ENCODE results near the gene KRT37.

Gene KRT37

DNA sequence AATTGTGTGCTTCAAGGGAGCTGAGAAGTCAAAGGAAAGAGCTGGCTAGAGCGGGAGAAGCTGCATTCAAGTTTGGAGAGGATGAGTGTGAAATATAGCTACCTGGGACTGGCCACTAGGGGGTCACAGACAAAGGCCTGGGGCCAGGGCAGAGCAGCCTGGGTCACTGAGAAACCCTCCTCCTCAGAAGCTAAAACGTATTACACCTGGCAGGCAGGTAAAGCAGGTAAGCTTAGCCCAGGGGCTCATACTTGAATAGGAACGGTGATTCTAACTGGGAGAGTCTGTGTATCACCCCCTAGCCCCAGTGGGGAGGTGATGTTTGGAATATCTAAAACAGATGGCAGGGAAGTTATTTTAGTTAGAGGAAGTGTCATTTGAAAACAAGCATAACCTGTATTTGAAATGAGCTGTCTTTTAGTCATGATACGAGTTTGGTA, 6.8 kb downstream of the KRT37 start:
- no peak overlapping the region for H3K4me3 ChIP-seq (ENCODE audit: low read depth, low read length)
- TF ChIP-seq, protein P1, sequence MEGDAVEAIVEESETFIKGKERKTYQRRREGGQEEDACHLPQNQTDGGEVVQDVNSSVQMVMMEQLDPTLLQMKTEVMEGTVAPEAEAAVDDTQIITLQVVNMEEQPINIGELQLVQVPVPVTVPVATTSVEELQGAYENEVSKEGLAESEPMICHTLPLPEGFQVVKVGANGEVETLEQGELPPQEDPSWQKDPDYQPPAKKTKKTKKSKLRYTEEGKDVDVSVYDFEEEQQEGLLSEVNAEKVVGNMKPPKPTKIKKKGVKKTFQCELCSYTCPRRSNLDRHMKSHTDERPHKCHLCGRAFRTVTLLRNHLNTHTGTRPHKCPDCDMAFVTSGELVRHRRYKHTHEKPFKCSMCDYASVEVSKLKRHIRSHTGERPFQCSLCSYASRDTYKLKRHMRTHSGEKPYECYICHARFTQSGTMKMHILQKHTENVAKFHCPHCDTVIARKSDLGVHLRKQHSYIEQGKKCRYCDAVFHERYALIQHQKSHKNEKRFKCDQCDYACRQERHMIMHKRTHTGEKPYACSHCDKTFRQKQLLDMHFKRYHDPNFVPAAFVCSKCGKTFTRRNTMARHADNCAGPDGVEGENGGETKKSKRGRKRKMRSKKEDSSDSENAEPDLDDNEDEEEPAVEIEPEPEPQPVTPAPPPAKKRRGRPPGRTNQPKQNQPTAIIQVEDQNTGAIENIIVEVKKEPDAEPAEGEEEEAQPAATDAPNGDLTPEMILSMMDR (IDR thresholded peaks at IDR 0.05; ENCODE audit: insufficient read depth, low read depth, low read length, missing control alignments): peak; percentile 54
- DNase-seq (ENCODE audit: low read depth): peak; percentile 5

DNA sequence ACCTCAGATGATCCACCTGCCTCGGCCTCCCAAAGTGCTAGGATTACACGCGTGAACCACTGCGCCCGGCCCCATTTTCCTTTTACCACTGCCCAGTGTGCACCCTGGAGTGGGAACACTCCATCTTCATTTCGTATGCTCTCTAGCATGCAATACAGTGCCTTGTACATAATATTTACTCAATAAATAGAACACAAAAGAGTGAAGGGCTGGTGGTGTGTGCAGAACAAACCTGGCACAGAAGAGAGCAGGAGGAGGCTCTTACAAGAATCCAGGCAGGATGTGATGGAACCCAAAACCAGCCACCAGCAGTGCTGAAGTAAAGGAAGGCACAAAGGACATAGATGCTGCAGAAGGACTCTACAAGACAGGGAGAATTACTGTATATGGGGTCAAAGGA, 7.3 kb downstream of the KRT37 start:
- DNase-seq (ENCODE audit: low read depth): no peak
- TF ChIP-seq, protein P1 (IDR thresholded peaks at IDR 0.05; ENCODE audit: insufficient read depth, low read depth, low read length, missing control alignments): no peak
- no peak overlapping the region for H3K4me3 ChIP-seq (ENCODE audit: low read depth, low read length)

DNA sequence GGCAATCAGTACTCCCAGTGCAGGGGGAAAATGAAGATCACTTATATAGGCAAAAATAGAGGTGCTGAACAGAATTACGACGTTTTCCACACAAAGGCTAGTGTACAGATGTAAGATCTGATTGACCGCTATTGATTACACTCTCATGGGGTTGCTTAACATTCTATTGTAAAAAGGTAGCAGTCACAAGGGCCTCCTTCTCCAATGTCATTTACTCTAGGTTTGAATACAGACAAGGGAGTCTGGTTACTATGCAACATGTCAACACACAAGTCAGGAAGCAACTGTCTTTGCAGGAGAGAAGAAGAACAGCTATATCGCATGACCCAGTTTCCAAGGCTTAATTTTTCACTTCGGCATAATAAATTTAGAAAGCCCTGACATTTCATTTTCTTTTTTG, 7.9 kb downstream of the KRT37 start:
- DNase-seq (ENCODE audit: low read depth): no peak

DNA sequence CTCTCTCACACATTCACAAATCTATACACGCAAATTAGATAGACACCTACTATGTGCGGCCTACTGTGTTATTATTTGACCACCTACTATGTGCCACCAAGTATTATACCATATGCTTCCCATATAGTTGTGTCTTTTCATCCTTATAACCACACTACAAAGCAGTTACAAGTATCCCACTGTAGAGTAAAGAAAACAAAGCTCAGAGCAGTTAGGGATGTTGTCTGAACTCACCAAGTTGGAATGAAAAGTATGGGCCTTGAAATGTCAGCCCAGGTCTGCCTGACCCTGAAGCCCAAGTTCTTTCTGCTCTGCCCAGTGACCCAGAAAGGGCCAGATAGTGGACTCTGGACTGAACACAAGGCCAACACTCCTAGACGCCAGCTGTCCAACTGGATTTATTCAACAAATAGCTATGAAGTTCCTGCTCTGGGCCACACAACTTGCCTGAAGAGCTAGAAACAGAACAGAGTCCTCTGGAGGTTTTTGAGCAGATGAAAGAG, 8.5 kb downstream of the KRT37 start:
- H3K4me3 ChIP-seq (ENCODE audit: low read depth, low read length): no peak overlapping the region
- DNase-seq (ENCODE audit: low read depth): no peak
- TF ChIP-seq, protein P1 (IDR thresholded peaks at IDR 0.05; ENCODE audit: insufficient read depth, low read depth, low read length, missing control alignments): no peak

More for the DNA sequence above, 7.9 kb downstream of the KRT37 start:
- no peak overlapping the region for H3K4me3 ChIP-seq (ENCODE audit: low read depth, low read length)
- TF ChIP-seq, protein P1 (IDR thresholded peaks at IDR 0.05; ENCODE audit: insufficient read depth, low read depth, low read length, missing control alignments): no peak

DNA sequence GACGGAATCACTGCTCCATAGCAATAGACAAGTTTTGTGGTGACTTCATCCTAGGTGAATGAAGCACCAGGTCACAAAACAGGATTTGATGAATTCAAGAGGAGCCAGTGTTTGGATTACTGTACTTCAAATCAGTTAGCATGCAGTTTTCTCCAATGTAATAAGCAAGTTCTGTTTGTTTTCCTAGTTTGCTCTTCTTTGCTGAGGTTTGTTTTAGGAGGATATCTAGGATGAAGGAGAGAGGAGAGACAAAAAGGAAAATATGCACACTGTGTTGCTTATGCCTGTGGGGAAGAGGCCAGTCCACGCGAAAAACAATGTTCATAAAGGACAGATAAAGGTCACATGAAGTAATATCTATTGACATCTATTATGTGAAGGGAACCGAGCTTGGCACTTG, 9.0 kb downstream of the KRT37 start:
- no peak for DNase-seq (ENCODE audit: low read depth)

DNA sequence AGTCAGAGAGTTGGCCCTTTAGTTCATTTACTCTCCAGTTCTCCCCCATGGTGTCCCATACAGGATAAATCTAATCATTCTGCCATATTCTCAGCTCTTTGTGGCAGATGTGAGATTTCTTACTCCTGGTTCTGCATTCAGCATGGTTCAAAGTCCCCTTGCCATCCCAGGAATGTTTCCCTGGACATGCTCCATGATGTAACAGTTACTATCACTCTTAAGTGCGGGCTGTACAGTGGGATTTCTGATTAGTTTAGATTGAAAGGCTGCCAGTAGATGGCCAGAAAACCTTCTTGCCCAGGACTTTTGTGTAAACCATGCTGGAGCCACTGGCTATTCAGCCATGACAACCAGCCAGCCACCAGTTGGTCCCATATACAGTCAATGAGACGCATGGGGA, 10.4 kb downstream of the KRT37 start:
- TF ChIP-seq, protein P1 (IDR thresholded peaks at IDR 0.05; ENCODE audit: insufficient read depth, low read depth, low read length, missing control alignments): no peak
- no peak for DNase-seq (ENCODE audit: low read depth)
- H3K4me3 ChIP-seq (ENCODE audit: low read depth, low read length): no peak overlapping the region

More for the DNA sequence above, 9.0 kb downstream of the KRT37 start:
- TF ChIP-seq, protein P1 (IDR thresholded peaks at IDR 0.05; ENCODE audit: insufficient read depth, low read depth, low read length, missing control alignments): no peak
- no peak overlapping the region for H3K4me3 ChIP-seq (ENCODE audit: low read depth, low read length)

DNA sequence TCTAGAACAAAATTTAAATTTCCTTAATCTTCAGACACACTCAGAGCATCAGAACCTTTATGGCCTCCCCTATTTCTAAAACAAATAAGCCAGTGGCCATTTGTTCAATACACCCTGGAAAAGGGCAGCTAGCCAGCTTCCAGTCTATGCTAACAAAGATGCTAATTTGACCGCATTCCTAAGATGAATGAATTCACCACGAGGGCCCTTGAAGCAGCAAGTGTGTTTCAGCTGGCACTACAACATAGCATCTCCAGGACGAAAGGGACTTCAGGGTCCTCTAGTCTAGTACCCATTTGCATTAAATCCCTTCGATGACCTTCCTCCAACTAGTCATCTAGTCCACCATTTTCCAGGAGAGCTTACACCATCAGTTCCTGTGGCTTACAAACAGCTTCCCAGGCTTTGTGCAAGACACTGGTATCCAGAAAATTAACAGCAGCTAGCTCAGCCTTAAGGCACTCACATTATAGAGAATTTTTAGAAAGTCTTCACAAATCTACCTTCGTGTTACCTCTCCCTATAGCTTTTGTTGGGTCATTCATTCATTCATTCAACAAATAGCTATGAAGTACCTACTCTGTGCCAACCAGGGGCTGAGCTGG, 10.9 kb downstream of the KRT37 start:
- no peak for DNase-seq (ENCODE audit: low read depth)
- TF ChIP-seq, protein P1 (IDR thresholded peaks at IDR 0.05; ENCODE audit: insufficient read depth, low read depth, low read length, missing control alignments): no peak

More for the DNA sequence above, 10.9 kb downstream of the KRT37 start:
- H3K4me3 ChIP-seq (ENCODE audit: low read depth, low read length): no peak overlapping the region
